Activated B cell treated with CpG ODN at 0.5 μM for 24 hours (primary cell): ENCODE measurements around the gene METTL15. TPM values are rescaled to one million over a fixed set of nuclear protein-coding genes. Genes with fewer than 3 reads are reported as not detected.

Experiments used
- ATAC-seq: fragments of 200-7000 bp; cut with Tn5 transposase; one replicate; pipeline ENCODE4 v1.10.0; 2021; ENCODE audit warnings: low read depth, mild to moderate bottlenecking, moderate library complexity
- CTCF ChIA-PET: fragments of 350-600 bp; sonication (Branson Sonifier 250); formaldehyde crosslinking; loops from one replicate; lab custom pipeline; 2021; ENCODE audit warnings: antibody characterized with exemption; lab: Charles Lee
- POLR2A ChIA-PET: fragments of 350-600 bp; sonication (Branson Sonifier 250); formaldehyde crosslinking; loops from one replicate; lab custom pipeline; 2021; ENCODE audit warnings: antibody characterized with exemption; lab: Charles Lee
- DNase-seq: peaks from one replicate; pipeline ENCODE4 v3.0.0; 2022
- H3K27ac Mint-ChIP-seq: one replicate; pipeline ENCODE4 v1.8.0; 2020; ENCODE audit warnings: mixed read lengths
- H3K27me3 Mint-ChIP-seq: one replicate; pipeline ENCODE4 v1.8.0; 2021; ENCODE audit warnings: mixed read lengths
- H3K36me3 Mint-ChIP-seq: one replicate; pipeline ENCODE4 v1.8.0; 2021; ENCODE audit warnings: low read depth, mixed read lengths
- H3K4me1 Mint-ChIP-seq: one replicate; pipeline ENCODE4 v1.8.0; 2021; ENCODE audit warnings: mixed read lengths
- H3K4me3 Mint-ChIP-seq: one replicate; pipeline ENCODE4 v1.8.0; 2020; ENCODE audit warnings: mild to moderate bottlenecking, mixed read lengths
- H3K9me3 Mint-ChIP-seq: one replicate; pipeline ENCODE4 v1.8.0; 2020; ENCODE audit warnings: mixed read lengths
- intact Hi-C: fragments of 100-400 bp; cut with micrococcal nuclease; formaldehyde crosslinking; loops from one replicate; pipeline ENCODE4 v1.15.1; 2024
- total RNA-seq: library from RNA; stranded (reverse); gene quantifications from 2 replicates; pipeline ENCODE4 v1.2.3, GENCODE V29; 2022
- TF ChIP-seq, protein P1 (sequence below): fragments of 200-600 bp; IDR thresholded peaks from one replicate; pipeline ENCODE4 v1.8.0; 2022; ENCODE audit warnings: antibody characterized with exemption, mild to moderate bottlenecking

The METTL15 gene
- total RNA-seq, 1 donor from 2014 or later = 14.2 TPM

DNA sequence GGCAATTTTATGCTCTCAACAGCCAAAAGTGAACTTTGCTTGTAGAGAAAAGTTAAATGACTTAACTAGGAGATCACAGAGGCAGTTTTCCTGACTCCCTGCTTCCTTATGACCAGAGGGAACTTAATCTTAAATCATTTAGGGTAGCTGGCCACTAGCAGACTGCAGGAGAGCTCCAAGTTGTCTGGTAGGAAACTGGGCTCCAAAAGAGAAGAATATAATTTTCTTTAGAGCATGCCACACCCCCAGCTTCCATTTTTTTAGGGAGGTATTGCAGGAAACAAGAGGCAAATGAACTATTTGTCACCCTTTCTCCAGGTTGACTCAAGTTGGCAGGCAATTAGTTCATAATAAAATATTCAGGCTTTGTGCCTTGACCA lies 2.6 kb downstream of the METTL15 start:
- TF ChIP-seq, protein P1, sequence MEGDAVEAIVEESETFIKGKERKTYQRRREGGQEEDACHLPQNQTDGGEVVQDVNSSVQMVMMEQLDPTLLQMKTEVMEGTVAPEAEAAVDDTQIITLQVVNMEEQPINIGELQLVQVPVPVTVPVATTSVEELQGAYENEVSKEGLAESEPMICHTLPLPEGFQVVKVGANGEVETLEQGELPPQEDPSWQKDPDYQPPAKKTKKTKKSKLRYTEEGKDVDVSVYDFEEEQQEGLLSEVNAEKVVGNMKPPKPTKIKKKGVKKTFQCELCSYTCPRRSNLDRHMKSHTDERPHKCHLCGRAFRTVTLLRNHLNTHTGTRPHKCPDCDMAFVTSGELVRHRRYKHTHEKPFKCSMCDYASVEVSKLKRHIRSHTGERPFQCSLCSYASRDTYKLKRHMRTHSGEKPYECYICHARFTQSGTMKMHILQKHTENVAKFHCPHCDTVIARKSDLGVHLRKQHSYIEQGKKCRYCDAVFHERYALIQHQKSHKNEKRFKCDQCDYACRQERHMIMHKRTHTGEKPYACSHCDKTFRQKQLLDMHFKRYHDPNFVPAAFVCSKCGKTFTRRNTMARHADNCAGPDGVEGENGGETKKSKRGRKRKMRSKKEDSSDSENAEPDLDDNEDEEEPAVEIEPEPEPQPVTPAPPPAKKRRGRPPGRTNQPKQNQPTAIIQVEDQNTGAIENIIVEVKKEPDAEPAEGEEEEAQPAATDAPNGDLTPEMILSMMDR = no peak
- Mint-ChIP-seq H3K4me3 (peak overlapping the region; percentile 98), H3K4me1 (peaks cover 55% of the 10 kb centered on the region), H3K27ac (peak overlapping the region; percentile 99), H3K36me3 (peaks cover 34% of the 10 kb centered on the region), H3K9me3 (no peaks in the 10 kb centered on the region), H3K27me3 (no peaks in the 10 kb centered on the region)
- no peak for DNase-seq
- intact Hi-C loops = no loop called here
- POLR2A ChIA-PET = no interaction called here
- ATAC-seq = no peak
- CTCF ChIA-PET = no interaction called here

DNA sequence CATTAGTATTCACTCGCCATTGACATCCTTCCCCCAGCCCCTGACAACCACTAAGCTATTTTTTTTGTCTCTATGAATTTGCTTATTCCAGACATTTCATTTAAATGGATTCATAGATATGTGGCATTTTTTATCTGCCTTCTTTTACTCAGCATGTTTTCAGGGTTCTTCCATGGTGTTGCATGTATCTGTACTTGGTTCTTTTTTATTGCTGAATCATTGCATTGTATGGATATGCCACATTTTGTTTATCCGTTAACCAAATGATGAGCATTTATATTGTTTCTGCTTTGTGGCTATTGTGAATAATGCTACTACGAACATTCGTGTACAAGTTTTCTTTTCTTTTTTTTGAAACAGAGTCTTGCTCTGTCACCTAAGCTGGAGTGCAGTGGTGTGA lies 5.9 kb downstream of the METTL15 start:
- DNase-seq (no peak), ATAC-seq (no peak)
- H3K4me1 Mint-ChIP-seq = peaks cover 33% of the 10 kb centered on the region
- TF ChIP-seq, protein P1 = no peak
- intact Hi-C loops = no loop called here
- CTCF ChIA-PET = interaction anchor here (0.9 kb wide), 1 partner anchor 162 kb away, joined by 3 read pairs; no protein-coding TSS in a partner anchor
- no peak overlapping the region for H3K4me3 Mint-ChIP-seq
- H3K36me3 Mint-ChIP-seq = peaks cover 41% of the 10 kb centered on the region
- no peak overlapping the region for H3K27ac Mint-ChIP-seq
- H3K27me3 Mint-ChIP-seq = no peaks in the 10 kb centered on the region
- POLR2A ChIA-PET = no interaction called here
- H3K9me3 Mint-ChIP-seq = no peaks in the 10 kb centered on the region

DNA sequence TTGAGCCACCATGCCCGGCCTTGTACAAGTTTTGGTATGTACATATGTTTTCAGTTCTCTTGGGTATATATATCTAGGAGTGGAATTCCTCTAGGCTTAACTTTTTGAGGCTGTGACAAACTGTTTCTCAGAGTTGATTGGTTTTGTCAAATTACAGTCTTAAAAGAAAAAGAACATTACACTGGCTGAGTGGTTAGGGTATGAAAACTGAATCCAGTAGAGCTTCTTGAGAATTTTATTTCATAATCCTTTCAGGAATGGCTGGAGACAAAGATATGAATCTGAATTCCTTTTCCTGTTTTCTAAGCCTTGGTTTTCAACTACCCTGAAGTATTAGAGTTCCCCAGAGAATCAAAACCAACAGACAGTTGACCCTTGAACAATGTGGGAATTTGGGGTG lies 6.5 kb downstream of the METTL15 start:
- H3K9me3 Mint-ChIP-seq = no peaks in the 10 kb centered on the region
- intact Hi-C loops = no loop called here
- ATAC-seq (no peak), DNase-seq (no peak)
- H3K27ac Mint-ChIP-seq = no peak overlapping the region
- TF ChIP-seq, protein P1 = no peak
- H3K36me3 Mint-ChIP-seq = peaks cover 41% of the 10 kb centered on the region
- peaks cover 27% of the 10 kb centered on the region for H3K4me1 Mint-ChIP-seq
- no peaks in the 10 kb centered on the region for H3K27me3 Mint-ChIP-seq
- H3K4me3 Mint-ChIP-seq = no peak overlapping the region
- POLR2A ChIA-PET = no interaction called here
- CTCF ChIA-PET = interaction anchor here (0.9 kb wide), 1 partner anchor 163 kb away, joined by 3 read pairs; no protein-coding TSS in a partner anchor

DNA sequence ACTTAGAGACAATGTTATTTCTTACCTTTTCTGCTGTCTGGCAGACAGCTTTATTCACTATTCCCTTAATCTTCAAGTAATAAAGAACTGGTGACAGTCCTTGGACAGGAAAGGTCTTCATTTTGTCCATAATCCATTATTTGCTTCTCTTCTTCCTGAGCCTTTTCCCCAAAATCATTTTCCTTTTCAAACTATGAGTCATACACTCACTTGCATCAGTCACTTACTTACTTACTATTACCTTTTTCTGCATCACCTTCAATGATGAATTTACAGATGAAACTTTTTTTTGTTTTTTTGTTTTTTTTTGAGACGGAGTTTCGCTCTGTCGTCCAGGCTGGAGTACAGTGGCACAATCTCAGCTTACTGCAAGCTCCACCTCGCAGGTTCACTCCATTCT lies 9.5 kb downstream of the METTL15 start:
- DNase-seq (no peak), ATAC-seq (no peak)
- ChIA-PET POLR2A (no interaction called here), CTCF (no interaction called here)
- Mint-ChIP-seq H3K4me1 (peaks cover 5% of the 10 kb centered on the region), H3K36me3 (peaks cover 28% of the 10 kb centered on the region), H3K4me3 (no peak overlapping the region), H3K27ac (no peak overlapping the region), H3K27me3 (no peaks in the 10 kb centered on the region), H3K9me3 (no peaks in the 10 kb centered on the region)
- intact Hi-C loops = no loop called here
- TF ChIP-seq, protein P1 = no peak

DNA sequence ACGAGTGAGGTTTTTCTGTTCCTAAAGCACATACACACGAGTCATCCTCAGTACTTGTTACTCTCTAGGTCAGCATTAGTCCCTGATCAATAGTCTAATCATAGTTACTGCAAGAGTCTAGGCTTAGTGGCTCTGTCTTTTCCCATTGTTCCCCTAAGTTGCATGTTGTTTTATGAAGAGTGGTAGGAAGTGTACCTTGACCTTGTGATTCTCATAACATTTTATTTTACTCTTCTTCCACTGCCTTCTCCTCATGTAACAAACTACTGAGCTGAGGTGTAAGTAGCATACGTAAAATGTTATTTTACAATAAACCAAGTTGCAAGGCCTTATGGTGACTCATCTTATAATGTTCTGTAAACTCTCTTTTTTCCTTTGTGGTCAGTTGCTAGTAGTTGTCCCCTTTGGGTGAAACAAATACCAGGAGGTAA lies 15.0 kb downstream of the METTL15 start:
- peaks cover 5% of the 10 kb centered on the region for H3K4me1 Mint-ChIP-seq
- DNase-seq (no peak), ATAC-seq (no peak)
- H3K36me3 Mint-ChIP-seq = peaks cover 29% of the 10 kb centered on the region
- ChIA-PET CTCF (no interaction called here), POLR2A (no interaction called here)
- no peaks in the 10 kb centered on the region for H3K9me3 Mint-ChIP-seq
- no peaks in the 10 kb centered on the region for H3K27me3 Mint-ChIP-seq
- TF ChIP-seq, protein P1 = no peak
- intact Hi-C loops = no loop called here
- no peak overlapping the region for H3K27ac Mint-ChIP-seq
- H3K4me3 Mint-ChIP-seq = no peak overlapping the region
